ENCODE results near the gene NXT2. TPM values are rescaled to one million over a fixed set of nuclear protein-coding genes. Genes with fewer than 3 reads are reported as not detected.

The NXT2 gene
- total and polyA plus RNA-seq, 2 donors (not counting 1 experiment from before 2014, with no cell fraction given): 10.8 to 13.5 TPM

GRCh38 chrX:109511113-109511512 lies 25.5 kb upstream of the NXT2 start:
- H3K27ac ChIP-seq (ENCODE audit: insufficient read depth, low read length): no peak overlapping the region
- H3K9ac ChIP-seq (ENCODE audit: insufficient read depth, low read length): no peak overlapping the region
- H3K27me3 ChIP-seq (ENCODE audit: control insufficient read depth, insufficient read depth, low read length): no peaks in the 10 kb centered on the region
- no peak overlapping the region for H3K4me3 ChIP-seq (replicated peaks in 1 of 4; ENCODE audit: control extremely low read depth in 1 of 4, insufficient read depth in 1 of 4, low read depth in 3 of 4, low read length in 4 of 4)
- TF ChIP-seq EZH2 (IDR thresholded peaks at IDR 0.05; ENCODE audit: low read length, missing control alignments) (no peak), CTCF (conservative IDR thresholded peaks at IDR 0.05 in 1 of 2, IDR thresholded peaks at IDR 0.05 in 1 of 2; ENCODE audit: low read depth in 1 of 2, low read length in 2 of 2) (no peak)
- no peaks in the 10 kb centered on the region for H3K4me1 ChIP-seq (ENCODE audit: control insufficient read depth, extremely low read depth, insufficient read depth, low read length)
- H3K9me3 ChIP-seq (ENCODE audit: control insufficient read depth, insufficient read depth, low read depth, low read length): no peaks in the 10 kb centered on the region
- H3K79me2 ChIP-seq (ENCODE audit: control insufficient read depth, insufficient read depth, low read length): no peaks in the 10 kb centered on the region
- no peak overlapping the region for H3K4me2 ChIP-seq (ENCODE audit: extremely low read depth, insufficient read depth, low read length)
- no peaks in the 10 kb centered on the region for H3K36me3 ChIP-seq (ENCODE audit: control insufficient read depth, insufficient read depth, low read length)
- H2AFZ ChIP-seq (ENCODE audit: low read length): no peak overlapping the region
- H4K20me1 ChIP-seq (ENCODE audit: control insufficient read depth, extremely low read depth, insufficient read depth, low read length): no peaks in the 10 kb centered on the region
- no peak for DNase-seq (ENCODE audit: low read depth in 2 of 2)

- no peak for DNase-seq (ENCODE audit: low read depth in 2 of 2)
- H3K9me3 ChIP-seq (ENCODE audit: control insufficient read depth, insufficient read depth, low read depth, low read length): no peaks in the 10 kb centered on the region
- H2AFZ ChIP-seq (ENCODE audit: low read length): no peak overlapping the region
- H3K4me2 ChIP-seq (ENCODE audit: extremely low read depth, insufficient read depth, low read length): no peak overlapping the region
- no peak overlapping the region for H3K9ac ChIP-seq (ENCODE audit: insufficient read depth, low read length)
- H3K27ac ChIP-seq (ENCODE audit: insufficient read depth, low read length): no peak overlapping the region
- H3K79me2 ChIP-seq (ENCODE audit: control insufficient read depth, insufficient read depth, low read length): no peaks in the 10 kb centered on the region
- no peaks in the 10 kb centered on the region for H3K36me3 ChIP-seq (ENCODE audit: control insufficient read depth, insufficient read depth, low read length)
- H3K4me1 ChIP-seq (ENCODE audit: control insufficient read depth, extremely low read depth, insufficient read depth, low read length): no peaks in the 10 kb centered on the region
- no peaks in the 10 kb centered on the region for H3K27me3 ChIP-seq (ENCODE audit: control insufficient read depth, insufficient read depth, low read length)
- H3K4me3 ChIP-seq (replicated peaks in 1 of 4; ENCODE audit: control extremely low read depth in 1 of 4, insufficient read depth in 1 of 4, low read depth in 3 of 4, low read length in 4 of 4): no peak overlapping the region
- no peaks in the 10 kb centered on the region for H4K20me1 ChIP-seq (ENCODE audit: control insufficient read depth, extremely low read depth, insufficient read depth, low read length)
- no peak for TF ChIP-seq EZH2 (IDR thresholded peaks at IDR 0.05; ENCODE audit: low read length, missing control alignments)
- no peak for TF ChIP-seq CTCF (conservative IDR thresholded peaks at IDR 0.05 in 1 of 2, IDR thresholded peaks at IDR 0.05 in 1 of 2; ENCODE audit: low read depth in 1 of 2, low read length in 2 of 2)
These were observed 17.6 kb upstream of the NXT2 start for GRCh38 chrX:109519001-109519400.

- DNase-seq (ENCODE audit: low read depth in 2 of 2): no peak
- Histone ChIP-seq H3K27me3 (ENCODE audit: control insufficient read depth, insufficient read depth, low read length) (no peaks in the 10 kb centered on the region), H3K4me2 (ENCODE audit: extremely low read depth, insufficient read depth, low read length) (no peak overlapping the region), H4K20me1 (ENCODE audit: control insufficient read depth, extremely low read depth, insufficient read depth, low read length) (no peaks in the 10 kb centered on the region), H3K27ac (ENCODE audit: insufficient read depth, low read length) (no peak overlapping the region), H3K9ac (ENCODE audit: insufficient read depth, low read length) (no peak overlapping the region), H3K4me1 (ENCODE audit: control insufficient read depth, extremely low read depth, insufficient read depth, low read length) (no peaks in the 10 kb centered on the region), H3K4me3 (replicated peaks in 1 of 4; ENCODE audit: control extremely low read depth in 1 of 4, insufficient read depth in 1 of 4, low read depth in 3 of 4, low read length in 4 of 4) (no peak overlapping the region), H3K79me2 (ENCODE audit: control insufficient read depth, insufficient read depth, low read length) (no peaks in the 10 kb centered on the region), H3K36me3 (ENCODE audit: control insufficient read depth, insufficient read depth, low read length) (no peaks in the 10 kb centered on the region), H2AFZ (ENCODE audit: low read length) (no peak overlapping the region), H3K9me3 (ENCODE audit: control insufficient read depth, insufficient read depth, low read depth, low read length) (no peaks in the 10 kb centered on the region)
- TF ChIP-seq EZH2 (IDR thresholded peaks at IDR 0.05; ENCODE audit: low read length, missing control alignments): no peak
- no peak for TF ChIP-seq CTCF (conservative IDR thresholded peaks at IDR 0.05 in 1 of 2, IDR thresholded peaks at IDR 0.05 in 1 of 2; ENCODE audit: low read depth in 1 of 2, low read length in 2 of 2)
These were observed 3.6 kb upstream of the NXT2 start for GRCh38 chrX:109533005-109533404.

Data from fibroblast of lung (primary cell).